ENCODE data around the gene ZNF75A.

The ZNF75A gene

GRCh38 chr16:3274490-3274889 lies 30.8 kb upstream of the ZNF75A start:
- no peaks in the 10 kb centered on the region for H3K9me3 ChIP-seq (ENCODE audit: low read length)
- no peaks in the 10 kb centered on the region for H3K27me3 ChIP-seq (ENCODE audit: control insufficient read depth in 1 of 2, insufficient read depth in 2 of 2, low read length in 2 of 2)
- H3K27ac ChIP-seq (ENCODE audit: low read depth, low read length), result no peak overlapping the region
- H3K9ac ChIP-seq (ENCODE audit: low read length), result no peak overlapping the region
- H3K4me1 ChIP-seq (ENCODE audit: insufficient read depth, low read length), result no peaks in the 10 kb centered on the region
- no peaks in the 10 kb centered on the region for H3K36me3 ChIP-seq (ENCODE audit: insufficient read depth, low read length)
- H3K4me3 ChIP-seq (ENCODE audit: low read depth in 1 of 2, low read length in 2 of 2), result no peak overlapping the region

DNA sequence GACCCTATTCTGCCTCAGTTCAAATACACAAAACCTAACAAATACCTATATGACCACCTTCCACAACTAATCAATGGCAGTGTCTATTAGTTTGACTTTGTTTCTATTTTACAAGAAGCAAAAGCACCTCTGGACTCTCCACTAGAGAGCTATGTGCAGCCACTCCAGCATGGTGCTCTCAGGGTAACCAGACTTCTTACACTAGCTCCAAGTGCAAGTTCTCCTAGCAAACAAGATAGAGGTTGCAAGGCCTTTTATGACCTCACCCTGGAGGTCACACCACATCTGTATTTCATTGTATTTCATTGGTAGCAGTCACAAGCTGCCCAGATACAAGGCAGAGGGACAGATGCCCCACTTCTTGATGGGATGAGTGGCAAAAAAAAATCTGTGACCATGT lies 30.4 kb upstream of the ZNF75A start:
- Histone ChIP-seq H3K9ac (ENCODE audit: low read length) (no peak overlapping the region), H3K27me3 (ENCODE audit: control insufficient read depth in 1 of 2, insufficient read depth in 2 of 2, low read length in 2 of 2) (no peaks in the 10 kb centered on the region), H3K4me1 (ENCODE audit: insufficient read depth, low read length) (no peaks in the 10 kb centered on the region), H3K9me3 (ENCODE audit: low read length) (no peaks in the 10 kb centered on the region), H3K27ac (ENCODE audit: low read depth, low read length) (no peak overlapping the region), H3K4me3 (ENCODE audit: low read depth in 1 of 2, low read length in 2 of 2) (no peak overlapping the region), H3K36me3 (ENCODE audit: insufficient read depth, low read length) (no peaks in the 10 kb centered on the region)

DNA sequence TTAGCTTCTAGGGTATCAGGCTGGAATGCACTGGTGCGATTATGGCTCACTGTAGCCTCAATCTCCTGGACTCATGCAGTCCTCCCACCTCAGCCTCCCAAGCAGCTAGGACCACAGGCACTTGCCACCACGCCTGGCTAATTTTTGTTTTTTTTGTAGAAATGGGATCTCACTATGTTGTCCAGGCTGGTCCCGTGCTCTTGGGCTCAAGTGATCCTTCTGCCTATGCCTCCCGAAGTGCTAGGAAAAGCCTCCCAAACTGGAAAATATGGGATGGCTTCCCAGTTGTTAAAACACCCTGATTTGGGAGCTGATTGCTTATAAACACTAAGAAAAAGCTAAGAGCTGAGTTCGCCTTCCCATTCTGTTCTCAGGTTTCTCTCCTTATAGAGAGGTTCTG lies 28.6 kb upstream of the ZNF75A start:
- Histone ChIP-seq H3K27me3 (ENCODE audit: control insufficient read depth in 1 of 2, insufficient read depth in 2 of 2, low read length in 2 of 2) (no peaks in the 10 kb centered on the region), H3K27ac (ENCODE audit: low read depth, low read length) (no peak overlapping the region), H3K9me3 (ENCODE audit: low read length) (no peaks in the 10 kb centered on the region), H3K36me3 (ENCODE audit: insufficient read depth, low read length) (no peaks in the 10 kb centered on the region), H3K9ac (ENCODE audit: low read length) (no peak overlapping the region), H3K4me1 (ENCODE audit: insufficient read depth, low read length) (peaks cover 3% of the 10 kb centered on the region), H3K4me3 (ENCODE audit: low read depth in 1 of 2, low read length in 2 of 2) (no peak overlapping the region)

DNA sequence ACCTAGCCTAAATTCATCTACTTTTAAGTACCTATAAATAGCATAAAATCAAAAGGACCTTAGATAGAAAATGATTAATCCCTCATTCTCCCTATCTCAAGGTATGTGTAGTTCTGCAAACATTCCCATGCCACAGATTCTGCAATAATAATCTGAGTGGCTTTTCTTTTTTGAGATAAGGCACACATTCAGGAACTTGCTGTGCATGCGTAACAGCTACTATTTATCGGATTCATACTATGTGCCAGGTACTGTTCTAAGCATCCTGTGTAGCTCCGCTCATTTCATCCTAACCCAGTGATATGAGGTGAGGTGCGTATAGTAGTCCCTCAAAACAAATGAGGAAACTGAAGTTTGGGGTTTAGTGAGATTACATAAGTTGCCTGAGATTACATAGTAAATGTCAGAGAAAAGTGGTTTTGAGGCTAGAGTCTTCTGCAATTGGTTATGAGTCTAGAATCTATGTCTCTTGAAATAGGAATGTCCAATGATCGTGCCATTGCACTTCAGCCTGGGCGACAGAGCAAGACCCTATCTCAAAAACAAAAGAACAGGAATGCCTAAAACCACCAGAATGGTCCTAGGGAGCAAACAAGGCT lies 24.0 kb upstream of the ZNF75A start:
- Histone ChIP-seq H3K36me3 (ENCODE audit: insufficient read depth, low read length) (peaks cover 17% of the 10 kb centered on the region), H3K27me3 (ENCODE audit: control insufficient read depth in 1 of 2, insufficient read depth in 2 of 2, low read length in 2 of 2) (no peaks in the 10 kb centered on the region), H3K9me3 (ENCODE audit: low read length) (no peaks in the 10 kb centered on the region), H3K4me1 (ENCODE audit: insufficient read depth, low read length) (peaks cover 28% of the 10 kb centered on the region), H3K27ac (ENCODE audit: low read depth, low read length) (no peak overlapping the region), H3K4me3 (ENCODE audit: low read depth in 1 of 2, low read length in 2 of 2) (no peak overlapping the region), H3K9ac (ENCODE audit: low read length) (no peak overlapping the region)

GRCh38 chr16:3282103-3282729 lies 23.1 kb upstream of the ZNF75A start:
- H3K4me3 ChIP-seq (ENCODE audit: low read depth in 1 of 2, low read length in 2 of 2), result peak overlapping the region; percentile 73 to 93
- peaks cover 28% of the 10 kb centered on the region for H3K4me1 ChIP-seq (ENCODE audit: insufficient read depth, low read length)
- H3K36me3 ChIP-seq (ENCODE audit: insufficient read depth, low read length), result peaks cover 24% of the 10 kb centered on the region
- H3K9ac ChIP-seq (ENCODE audit: low read length), result peak overlapping the region; percentile 85
- H3K9me3 ChIP-seq (ENCODE audit: low read length), result no peaks in the 10 kb centered on the region
- H3K27ac ChIP-seq (ENCODE audit: low read depth, low read length), result peak overlapping the region; percentile 87
- no peaks in the 10 kb centered on the region for H3K27me3 ChIP-seq (ENCODE audit: control insufficient read depth in 1 of 2, insufficient read depth in 2 of 2, low read length in 2 of 2)

DNA sequence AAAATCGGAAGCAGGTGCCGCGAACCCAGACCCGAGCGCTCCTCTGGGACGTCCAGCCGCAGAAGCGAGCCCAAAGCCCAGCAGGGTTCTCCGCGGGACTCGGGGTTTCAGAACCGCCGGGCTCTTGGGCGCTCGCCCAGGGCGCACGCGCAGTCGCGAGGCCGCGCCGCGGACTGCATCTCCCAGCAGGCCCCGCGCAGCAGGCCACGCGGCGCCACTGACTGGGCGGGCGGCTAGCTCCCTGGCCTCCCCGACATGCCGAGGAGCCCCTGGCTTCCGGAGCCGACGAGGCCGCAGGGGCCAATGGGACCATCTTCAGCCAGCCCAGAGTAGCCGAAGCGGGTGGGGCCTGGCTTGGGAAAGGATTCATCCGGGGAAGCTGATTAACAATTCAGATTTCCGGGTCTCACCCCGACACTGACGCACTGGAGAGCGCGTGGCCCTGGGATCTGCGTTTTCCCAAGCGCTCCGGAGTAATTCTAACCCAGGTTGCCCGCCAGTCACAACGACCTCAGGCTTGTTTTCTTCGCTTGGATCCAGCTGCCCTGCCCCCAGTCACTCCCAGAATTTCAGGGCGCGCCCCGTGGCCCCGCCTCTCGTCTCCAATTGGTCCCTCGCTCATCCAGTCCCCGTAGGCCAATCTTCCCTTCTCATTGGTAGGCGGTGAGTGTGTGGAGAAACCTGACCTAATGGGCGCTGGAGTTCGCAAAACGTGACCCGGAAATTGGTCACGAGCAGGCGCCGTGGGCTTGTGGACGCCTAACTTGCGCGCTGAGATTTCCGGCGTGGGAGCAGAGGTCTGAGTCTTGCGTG lies 22.4 kb upstream of the ZNF75A start, which contains the start of gene ZNF263:
ZNF263 (plus strand) TSS at position 762 of the 813 bp plus-strand sequence. CDS start 328 bp downstream, outside the sequence.
- Histone ChIP-seq H3K9ac (ENCODE audit: low read length) (peak within 1 kb of the TSS; percentile 85), H3K9me3 (ENCODE audit: low read length) (peaks cover 5% of the 10 kb centered on the region), H3K27ac (ENCODE audit: low read depth, low read length) (peak within 1 kb of the TSS; percentile 87), H3K4me3 (ENCODE audit: low read depth in 1 of 2, low read length in 2 of 2) (peak within 1 kb of the TSS; percentile 84 to 93), H3K27me3 (ENCODE audit: control insufficient read depth in 1 of 2, insufficient read depth in 2 of 2, low read length in 2 of 2) (no peaks in the 10 kb centered on the region), H3K4me1 (ENCODE audit: insufficient read depth, low read length) (peaks cover 28% of the 10 kb centered on the region), H3K36me3 (ENCODE audit: insufficient read depth, low read length) (peaks cover 31% of the 10 kb centered on the region)

- H3K9me3 ChIP-seq (ENCODE audit: low read length), result peaks cover 12% of the 10 kb centered on the region
- peaks cover 38% of the 10 kb centered on the region for H3K36me3 ChIP-seq (ENCODE audit: insufficient read depth, low read length)
- H3K27ac ChIP-seq (ENCODE audit: low read depth, low read length), result peak overlapping the region; percentile 87
- H3K4me3 ChIP-seq (ENCODE audit: low read depth in 1 of 2, low read length in 2 of 2), result peak overlapping the region; percentile 84 to 93
- no peaks in the 10 kb centered on the region for H3K27me3 ChIP-seq (ENCODE audit: control insufficient read depth in 1 of 2, insufficient read depth in 2 of 2, low read length in 2 of 2)
- H3K4me1 ChIP-seq (ENCODE audit: insufficient read depth, low read length), result peaks cover 28% of the 10 kb centered on the region
- peak overlapping the region; percentile 74 for H3K9ac ChIP-seq (ENCODE audit: low read length)
Measured at GRCh38 chr16:3283543-3284447, 21.5 kb upstream of the ZNF75A start.

DNA sequence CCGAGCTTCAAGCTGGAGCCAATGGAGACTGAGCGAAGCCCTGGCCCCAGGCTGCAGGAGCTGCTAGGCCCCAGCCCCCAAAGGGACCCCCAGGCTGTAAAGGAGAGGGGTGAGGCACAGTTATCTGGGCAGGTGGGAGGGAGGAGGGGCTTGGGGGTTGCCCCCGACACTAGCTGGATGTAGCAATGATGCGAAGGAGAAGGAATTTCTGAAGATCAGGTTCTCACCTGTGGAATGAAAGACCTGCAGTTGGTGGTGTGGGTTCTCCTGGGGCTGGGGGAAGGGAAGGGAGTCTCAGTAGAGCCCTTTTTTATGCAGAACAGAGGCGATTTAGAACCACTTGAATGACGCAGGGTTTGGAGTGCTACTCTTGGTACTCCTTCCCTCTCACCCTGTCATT lies 20.2 kb upstream of the ZNF75A start:
- Histone ChIP-seq H3K36me3 (ENCODE audit: insufficient read depth, low read length) (peaks cover 52% of the 10 kb centered on the region), H3K27ac (ENCODE audit: low read depth, low read length) (no peak overlapping the region), H3K4me1 (ENCODE audit: insufficient read depth, low read length) (peaks cover 28% of the 10 kb centered on the region), H3K27me3 (ENCODE audit: control insufficient read depth in 1 of 2, insufficient read depth in 2 of 2, low read length in 2 of 2) (no peaks in the 10 kb centered on the region), H3K9me3 (ENCODE audit: low read length) (peaks cover 25% of the 10 kb centered on the region), H3K4me3 (ENCODE audit: low read depth in 1 of 2, low read length in 2 of 2) (peak overlapping the region; percentile 84 to 93), H3K9ac (ENCODE audit: low read length) (no peak overlapping the region)

DNA sequence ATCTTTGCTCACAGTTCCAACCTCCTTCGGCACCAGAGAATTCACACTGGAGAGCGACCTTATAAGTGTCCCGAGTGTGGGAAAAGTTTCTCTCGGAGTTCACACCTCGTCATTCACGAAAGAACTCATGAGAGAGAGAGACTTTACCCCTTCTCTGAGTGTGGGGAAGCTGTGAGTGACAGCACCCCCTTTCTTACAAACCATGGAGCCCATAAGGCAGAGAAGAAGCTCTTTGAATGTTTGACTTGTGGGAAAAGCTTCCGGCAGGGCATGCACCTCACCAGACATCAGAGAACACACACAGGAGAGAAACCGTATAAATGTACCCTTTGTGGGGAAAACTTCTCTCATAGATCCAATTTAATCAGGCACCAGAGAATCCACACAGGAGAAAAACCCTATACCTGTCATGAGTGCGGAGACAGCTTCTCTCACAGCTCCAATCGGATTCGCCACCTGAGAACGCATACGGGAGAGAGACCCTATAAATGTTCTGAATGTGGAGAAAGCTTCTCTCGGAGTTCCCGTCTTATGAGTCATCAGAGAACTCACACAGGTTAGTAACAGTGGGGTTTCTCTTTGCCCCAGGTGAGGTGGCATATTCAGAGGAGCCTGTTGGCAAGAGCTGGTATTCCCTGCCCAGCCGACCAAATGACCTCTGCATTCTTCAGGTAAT lies 15.2 kb upstream of the ZNF75A start:
- H3K36me3 ChIP-seq (ENCODE audit: insufficient read depth, low read length), result peaks cover 79% of the 10 kb centered on the region
- H3K9me3 ChIP-seq (ENCODE audit: low read length), result peaks cover 43% of the 10 kb centered on the region
- H3K4me3 ChIP-seq (ENCODE audit: low read depth in 1 of 2, low read length in 2 of 2), result peak overlapping the region in 1 of 2 donors; percentile 12

GRCh38 chr16:3292604-3293003 lies 12.7 kb upstream of the ZNF75A start:
- Histone ChIP-seq H3K9me3 (ENCODE audit: low read length) (peaks cover 40% of the 10 kb centered on the region), H3K4me3 (ENCODE audit: low read depth in 1 of 2, low read length in 2 of 2) (no peak overlapping the region), H3K36me3 (ENCODE audit: insufficient read depth, low read length) (peaks cover 56% of the 10 kb centered on the region)

More for the DNA sequence above, 15.2 kb upstream of the ZNF75A start:
- Histone ChIP-seq H3K9ac (ENCODE audit: low read length) (no peak overlapping the region), H3K27ac (ENCODE audit: low read depth, low read length) (no peak overlapping the region), H3K27me3 (ENCODE audit: control insufficient read depth in 1 of 2, insufficient read depth in 2 of 2, low read length in 2 of 2) (no peaks in the 10 kb centered on the region), H3K4me1 (ENCODE audit: insufficient read depth, low read length) (peaks cover 6% of the 10 kb centered on the region)

More at GRCh38 chr16:3292604-3293003, 12.7 kb upstream of the ZNF75A start:
- H3K27me3 ChIP-seq (ENCODE audit: control insufficient read depth in 1 of 2, insufficient read depth in 2 of 2, low read length in 2 of 2), result no peaks in the 10 kb centered on the region
- H3K9ac ChIP-seq (ENCODE audit: low read length), result no peak overlapping the region
- no peaks in the 10 kb centered on the region for H3K4me1 ChIP-seq (ENCODE audit: insufficient read depth, low read length)
- no peak overlapping the region for H3K27ac ChIP-seq (ENCODE audit: low read depth, low read length)
